VCaP (cell line): Measurements from ENCODE around the gene SH3BGRL2.

ENCODE experiments used
- H3K27ac ChIP-seq: fragments of 450-650 bp; 2 replicates; pipeline ENCODE4 v1.5.1; 2017
- TF ChIP-seq, protein P1 (sequence below): fragments of 450-650 bp; conservative IDR thresholded peaks from 2 replicates; pipeline ENCODE4 v1.5.1; 2017; ENCODE audit warnings: mild to moderate bottlenecking, moderate library complexity

The SH3BGRL2 gene

DNA sequence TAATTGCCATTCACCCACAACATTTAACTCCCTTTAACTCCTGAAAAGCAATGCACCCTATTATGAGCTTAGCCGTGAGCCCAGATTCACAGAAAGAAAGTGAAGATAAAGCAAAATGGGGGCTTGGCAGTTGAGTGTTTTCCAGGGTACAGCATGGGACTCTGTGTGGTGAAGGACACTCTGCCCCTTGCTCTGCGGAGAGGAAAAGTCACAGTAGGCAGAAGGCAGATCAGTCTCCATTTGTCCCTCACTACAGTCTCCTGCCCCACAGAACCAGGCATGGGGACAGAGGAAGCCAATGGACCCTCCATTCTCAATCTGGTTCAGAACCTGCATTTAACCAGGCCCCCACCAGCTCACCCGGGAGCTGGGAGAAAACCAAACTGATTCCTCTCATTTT, 30.8 kb upstream of the SH3BGRL2 start:
- TF ChIP-seq, protein P1, sequence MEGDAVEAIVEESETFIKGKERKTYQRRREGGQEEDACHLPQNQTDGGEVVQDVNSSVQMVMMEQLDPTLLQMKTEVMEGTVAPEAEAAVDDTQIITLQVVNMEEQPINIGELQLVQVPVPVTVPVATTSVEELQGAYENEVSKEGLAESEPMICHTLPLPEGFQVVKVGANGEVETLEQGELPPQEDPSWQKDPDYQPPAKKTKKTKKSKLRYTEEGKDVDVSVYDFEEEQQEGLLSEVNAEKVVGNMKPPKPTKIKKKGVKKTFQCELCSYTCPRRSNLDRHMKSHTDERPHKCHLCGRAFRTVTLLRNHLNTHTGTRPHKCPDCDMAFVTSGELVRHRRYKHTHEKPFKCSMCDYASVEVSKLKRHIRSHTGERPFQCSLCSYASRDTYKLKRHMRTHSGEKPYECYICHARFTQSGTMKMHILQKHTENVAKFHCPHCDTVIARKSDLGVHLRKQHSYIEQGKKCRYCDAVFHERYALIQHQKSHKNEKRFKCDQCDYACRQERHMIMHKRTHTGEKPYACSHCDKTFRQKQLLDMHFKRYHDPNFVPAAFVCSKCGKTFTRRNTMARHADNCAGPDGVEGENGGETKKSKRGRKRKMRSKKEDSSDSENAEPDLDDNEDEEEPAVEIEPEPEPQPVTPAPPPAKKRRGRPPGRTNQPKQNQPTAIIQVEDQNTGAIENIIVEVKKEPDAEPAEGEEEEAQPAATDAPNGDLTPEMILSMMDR, result no peak

DNA sequence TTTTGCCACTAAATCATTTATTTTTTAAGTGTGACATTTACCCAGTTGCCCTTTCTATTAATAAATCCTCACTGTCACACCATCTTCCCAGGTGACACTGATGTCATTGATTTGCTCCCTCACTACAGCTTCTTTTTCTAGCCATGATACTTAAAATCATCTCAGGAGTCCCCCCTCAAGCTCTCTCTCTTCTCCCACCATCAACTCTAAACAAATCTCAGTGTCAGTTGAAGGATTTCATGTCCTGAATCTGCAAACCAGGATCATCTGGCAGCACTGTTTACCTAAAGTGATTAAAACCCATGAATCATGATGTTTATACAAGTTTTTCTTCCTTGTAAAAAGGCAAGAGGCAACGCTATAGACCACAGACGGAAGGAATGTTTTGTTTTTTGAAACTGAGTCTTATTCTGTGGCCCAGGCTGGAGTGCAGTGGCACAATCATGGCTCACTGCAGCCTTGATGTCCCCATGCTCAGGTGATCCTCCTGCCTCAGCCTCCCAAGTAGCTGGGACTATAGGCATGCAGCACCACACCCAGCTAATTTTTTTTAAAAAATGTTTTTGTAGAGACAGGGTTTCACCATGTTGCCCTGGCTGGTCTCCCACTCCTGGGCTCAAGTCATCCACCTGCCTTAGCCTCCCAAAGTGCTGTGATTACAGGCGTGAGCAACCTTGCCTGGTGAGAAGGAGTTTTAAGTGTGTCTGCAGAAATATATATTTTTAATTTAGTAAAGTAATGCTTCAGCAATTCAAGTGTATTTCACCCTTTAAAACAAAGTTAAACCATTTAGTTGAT, 30.1 kb upstream of the SH3BGRL2 start:
- H3K27ac ChIP-seq, result peak overlapping the region; percentile 79
- TF ChIP-seq, protein P1, result no peak

More for the DNA sequence above, 30.8 kb upstream of the SH3BGRL2 start:
- H3K27ac ChIP-seq, result peak overlapping the region; percentile 79

DNA sequence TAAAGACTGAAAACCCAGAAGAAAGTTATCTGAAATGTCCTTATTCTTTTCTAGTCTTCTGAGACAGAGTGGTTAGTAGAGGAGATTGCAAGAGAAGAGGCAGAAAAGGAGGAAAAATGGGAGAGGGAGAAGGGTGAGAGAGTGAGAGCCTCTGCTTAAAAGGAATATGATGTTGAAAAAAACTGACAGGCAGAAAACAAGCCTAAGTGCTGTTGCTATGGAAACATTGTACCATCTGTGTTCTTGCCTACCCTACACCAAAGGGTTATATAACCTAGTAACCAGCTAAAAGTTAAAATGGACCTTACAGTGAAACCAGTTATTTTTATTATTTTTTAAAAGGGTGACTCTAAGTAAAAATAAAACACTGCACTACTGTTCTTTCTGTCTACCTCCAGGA, 28.3 kb upstream of the SH3BGRL2 start:
- no peak overlapping the region; the same call in 1 of the 2 replicates for H3K27ac ChIP-seq
- TF ChIP-seq, protein P1, result no peak

GRCh38 chr6:79604583-79605037, 26.5 kb upstream of the SH3BGRL2 start:
- no peak overlapping the region for H3K27ac ChIP-seq
- TF ChIP-seq, protein P1, result no peak

DNA sequence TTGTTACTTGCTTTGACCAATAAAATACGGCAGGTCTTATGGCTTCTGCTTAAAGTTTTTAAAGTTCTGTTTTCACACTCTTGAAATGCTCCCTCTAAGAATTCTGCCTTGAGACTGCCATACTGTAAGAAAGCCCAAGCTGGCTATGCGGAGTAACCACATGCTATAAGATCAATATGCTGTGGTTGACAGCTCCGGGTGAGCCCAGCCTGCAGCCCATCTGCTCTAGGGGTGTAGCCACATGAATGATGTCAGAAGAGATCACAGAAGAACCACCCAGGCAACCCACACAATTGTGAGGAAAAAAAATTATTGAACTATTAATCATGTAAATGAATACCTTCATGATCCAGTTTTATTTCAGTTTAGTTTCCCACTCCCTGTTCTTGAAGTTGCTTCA, 26.1 kb upstream of the SH3BGRL2 start:
- TF ChIP-seq, protein P1, result no peak
- H3K27ac ChIP-seq, result no peak overlapping the region

DNA sequence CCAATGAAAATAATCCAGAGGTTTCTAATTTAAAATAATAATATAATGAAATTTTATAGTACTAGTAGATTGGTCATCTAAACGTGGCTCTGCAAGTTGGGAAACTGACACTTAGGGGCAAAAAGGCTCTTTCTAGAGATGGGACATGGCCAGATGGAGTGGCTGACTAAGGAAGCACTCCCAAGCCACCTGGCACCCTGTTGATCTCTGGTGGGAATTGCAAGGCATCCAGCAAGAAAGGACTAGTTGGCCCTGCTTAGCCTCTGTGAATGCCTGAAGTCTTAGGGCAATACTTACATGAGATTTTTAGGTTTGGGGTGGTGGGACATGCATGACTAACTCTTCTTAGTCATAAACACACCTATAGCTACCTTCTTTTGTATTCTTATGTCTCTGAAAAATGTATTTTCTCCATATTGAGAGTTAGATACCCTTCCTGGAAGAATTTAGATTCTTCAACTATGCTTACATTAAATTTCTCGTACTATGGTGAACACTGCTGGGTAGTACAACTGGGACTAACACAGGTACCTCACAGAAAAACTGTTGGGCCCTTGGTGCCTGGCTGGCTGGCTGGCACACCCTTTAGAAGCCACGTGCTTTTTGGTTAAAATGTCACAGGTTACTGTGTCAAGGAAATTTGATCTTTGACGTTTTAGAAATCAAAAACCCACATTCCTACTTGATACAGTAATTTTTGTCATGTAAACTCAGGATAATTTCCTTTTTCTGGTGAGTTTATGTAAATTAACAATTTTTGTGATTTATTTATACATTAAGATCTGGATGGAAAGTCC, 25.0 kb upstream of the SH3BGRL2 start:
- TF ChIP-seq, protein P1, result no peak

GRCh38 chr6:79607000-79607399, 24.1 kb upstream of the SH3BGRL2 start:
- H3K27ac ChIP-seq, result no peak overlapping the region
- TF ChIP-seq, protein P1, result no peak

More for the DNA sequence above, 25.0 kb upstream of the SH3BGRL2 start:
- H3K27ac ChIP-seq, result no peak overlapping the region
